HG02798 (cell line): ENCODE data around the gene ZRANB1.

Experiments used
- ATAC-seq: cut with Tn5 transposase; IDR thresholded peaks from one replicate; pipeline ENCODE4 v1.9.1; 2021; ENCODE audit warnings: mild to moderate bottlenecking; ENCODE audit not compliant: unreplicated experiment, poor library complexity

The ZRANB1 gene

GRCh38 chr10:125029584-125030242 is 87.8 kb downstream of the ZRANB1 start:
- ATAC-seq, result no peak

DNA sequence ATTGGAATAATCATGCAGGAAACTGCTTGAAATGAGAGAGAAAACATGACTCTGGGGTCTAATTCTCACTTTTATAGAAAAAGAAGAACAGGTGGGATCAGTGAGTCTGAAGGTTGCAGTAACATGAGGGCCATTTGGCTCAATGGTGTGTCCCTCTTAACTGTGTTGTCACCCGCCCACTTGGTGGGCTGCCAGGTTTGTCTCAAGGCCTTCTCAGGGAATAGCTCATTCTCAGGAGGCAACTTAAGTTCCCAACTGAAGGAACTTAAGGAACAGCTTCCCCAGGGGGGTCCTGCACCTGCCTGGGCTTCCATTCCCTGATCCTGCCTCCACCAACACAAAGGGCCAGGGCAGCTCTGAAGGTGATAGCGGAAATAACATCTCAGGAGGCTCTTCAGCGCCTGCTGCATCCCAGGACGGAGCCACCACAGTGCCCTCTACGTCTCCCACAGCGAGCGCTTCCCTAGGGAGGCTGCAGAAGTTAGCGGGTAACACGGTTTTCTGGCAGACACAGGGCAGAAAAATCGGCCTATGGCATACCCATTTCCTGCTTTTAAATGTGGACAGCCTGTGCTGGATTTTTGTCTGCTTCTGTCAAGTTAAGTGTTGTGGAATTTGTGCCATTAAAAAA is 88.8 kb downstream of the ZRANB1 start:
- no peak for ATAC-seq

- ATAC-seq, result no peak
These were observed 90.6 kb downstream of the ZRANB1 start for GRCh38 chr10:125032474-125033020.

- no peak for ATAC-seq
These were observed 91.4 kb downstream of the ZRANB1 start for GRCh38 chr10:125033146-125033924.

DNA sequence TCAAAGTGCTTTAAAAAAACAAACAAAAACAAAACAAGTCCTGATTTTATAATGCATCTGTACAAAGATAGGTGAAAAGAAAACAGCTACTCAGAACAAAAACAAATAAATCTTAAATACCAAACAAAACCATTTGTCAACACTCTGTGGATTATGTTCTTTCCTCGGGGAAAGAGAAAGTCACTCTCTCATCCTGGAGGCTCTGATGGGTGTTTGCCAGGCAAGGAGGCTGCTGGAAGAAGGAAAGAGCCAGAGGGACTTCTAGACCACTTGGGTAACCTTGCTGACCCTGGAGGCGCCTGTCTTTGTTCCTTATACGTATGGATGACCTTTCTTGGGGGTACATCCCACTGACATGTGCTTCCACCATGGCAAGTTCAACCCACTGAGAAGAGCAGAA is 92.8 kb downstream of the ZRANB1 start:
- ATAC-seq, result no peak

DNA sequence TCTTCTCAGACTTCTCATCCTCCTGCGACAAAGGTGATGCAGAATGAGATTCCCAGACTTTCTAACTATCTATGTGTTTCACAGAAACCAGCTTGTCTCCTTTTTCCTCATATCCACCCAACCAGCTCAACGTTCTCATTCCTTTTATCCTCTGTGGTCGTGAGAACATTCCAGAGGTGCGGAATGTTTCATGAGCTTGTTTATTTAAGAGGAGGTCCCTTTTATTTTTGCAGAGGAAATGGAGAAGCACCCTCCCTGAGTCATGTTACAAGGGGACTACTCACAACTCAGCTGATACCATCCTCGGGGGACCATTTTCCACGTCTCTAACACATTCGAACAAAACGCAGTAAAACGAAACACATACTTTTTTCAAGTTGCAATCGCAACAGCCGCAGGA is 93.2 kb downstream of the ZRANB1 start:
- no peak for ATAC-seq

- ATAC-seq, result no peak
These were observed 93.8 kb downstream of the ZRANB1 start for GRCh38 chr10:125035588-125036295.

- no peak for ATAC-seq
These were observed 95.4 kb downstream of the ZRANB1 start for GRCh38 chr10:125037145-125037877.
